ENCODE results near the gene ZSCAN12. TPM values are rescaled to one million over a fixed set of nuclear protein-coding genes. Genes with fewer than 3 reads are reported as not detected.
"Not testable (repeated sequence)": the region's sequence is repeated elsewhere in the genome, so short reads cannot be mapped to it uniquely, and the experiment has no call there.

Gene ZSCAN12
- total and polyA plus RNA-seq, 2 experiments from 2014 or later: 0.88 to 3.1 TPM

GRCh38 chr6:28368522-28368921 lies 31.0 kb downstream of the ZSCAN12 start:
- Histone ChIP-seq H3K36me3 (ENCODE audit: low read depth) (no peaks in the 10 kb centered on the region), H3F3A (ENCODE audit: insufficient read depth) (no peaks in the 10 kb centered on the region), H3K9me2 (ENCODE audit: insufficient read depth) (no peaks in the 10 kb centered on the region), H3K27ac (no peak overlapping the region), H3K79me2 (ENCODE audit: insufficient read depth) (no peaks in the 10 kb centered on the region), H3K27me3 (replicated peaks; ENCODE audit: insufficient read depth) (no peaks in the 10 kb centered on the region), H2AFZ (no peak overlapping the region), H3K4me1 (ENCODE audit: insufficient read depth) (no peaks in the 10 kb centered on the region), H3K4me2 (ENCODE audit: unreplicated experiment) (no peak overlapping the region), H4K20me1 (ENCODE audit: insufficient read depth) (no peaks in the 10 kb centered on the region), H3K9ac (no peak overlapping the region), H3K9me3 (ENCODE audit: low read depth) (no peaks in the 10 kb centered on the region), H3K4me3 (no peak overlapping the region)
- in situ Hi-C loops (cut with MboI): loop anchor here (10.0 to 25.0 kb wide), 2 partner anchors 464 to 1181 kb away; no protein-coding TSS in a partner anchor
- TF ChIP-seq EZH2 (IDR thresholded peaks at IDR 0.05; ENCODE audit: insufficient read depth, poor library complexity, severe bottlenecking) (no peak), EZH2phosphoT487 (IDR thresholded peaks at IDR 0.05; ENCODE audit: insufficient read depth, low read depth) (no peak)
- DNase-seq: no peak
- WGBS, 2 experiments (ENCODE audit: low coverage in 1 of 2, low lambda C conversion rate in 2 of 2, missing lambda C conversion rate in 2 of 2): 84 to 87% methylated on average over 4 of the region's 4 CpGs

- H3K9me3 ChIP-seq (ENCODE audit: low read depth); H3K36me3 ChIP-seq (ENCODE audit: low read depth); H3K79me2 ChIP-seq (ENCODE audit: insufficient read depth); H3K9ac ChIP-seq; H2AFZ ChIP-seq; H3K9me2 ChIP-seq (ENCODE audit: insufficient read depth); H3K27me3 ChIP-seq (replicated peaks; ENCODE audit: insufficient read depth); H3F3A ChIP-seq (ENCODE audit: insufficient read depth); H4K20me1 ChIP-seq (ENCODE audit: insufficient read depth); H3K4me2 ChIP-seq (ENCODE audit: unreplicated experiment); H3K4me1 ChIP-seq (ENCODE audit: insufficient read depth); DNase-seq; H3K4me3 ChIP-seq; H3K27ac ChIP-seq: not testable (repeated sequence)
- 92 to 96% methylated on average over 4 of the region's 4 CpGs for WGBS, 2 experiments (ENCODE audit: low coverage in 1 of 2, low lambda C conversion rate in 2 of 2, missing lambda C conversion rate in 2 of 2)
- in situ Hi-C loops (cut with MboI): loop anchor here (10.0 to 25.0 kb wide), 2 partner anchors 461 to 1178 kb away; no protein-coding TSS in a partner anchor
These were observed 34.0 kb downstream of the ZSCAN12 start for GRCh38 chr6:28365590-28365989.

GRCh38 chr6:28360961-28361360 lies 38.6 kb downstream of the ZSCAN12 start:
- no peak for DNase-seq
- H3K4me3 ChIP-seq: no peak overlapping the region
- 96 to 99% methylated on average over 2 of the region's 2 CpGs for WGBS, 2 experiments (ENCODE audit: low coverage in 1 of 2, low lambda C conversion rate in 2 of 2, missing lambda C conversion rate in 2 of 2)
- H3K27ac ChIP-seq: no peak overlapping the region
- no peaks in the 10 kb centered on the region for H3K27me3 ChIP-seq (replicated peaks; ENCODE audit: insufficient read depth)
- H3K9me3 ChIP-seq (ENCODE audit: low read depth): no peaks in the 10 kb centered on the region
- no peaks in the 10 kb centered on the region; the same call in 1 of the 2 replicates for H3K4me1 ChIP-seq (ENCODE audit: insufficient read depth)
- H4K20me1 ChIP-seq (ENCODE audit: insufficient read depth): no peaks in the 10 kb centered on the region
- no peaks in the 10 kb centered on the region for H3F3A ChIP-seq (ENCODE audit: insufficient read depth)
- no peak overlapping the region for H3K9ac ChIP-seq
- no peaks in the 10 kb centered on the region; the same call in 1 of the 2 replicates for H3K36me3 ChIP-seq (ENCODE audit: low read depth)
- in situ Hi-C loops (cut with MboI): loop anchor here (10.0 to 25.0 kb wide), 2 partner anchors 456 to 1174 kb away; no protein-coding TSS in a partner anchor
- TF ChIP-seq EZH2 (IDR thresholded peaks at IDR 0.05; ENCODE audit: insufficient read depth, poor library complexity, severe bottlenecking): no peak
- TF ChIP-seq EZH2phosphoT487 (IDR thresholded peaks at IDR 0.05; ENCODE audit: insufficient read depth, low read depth): no peak
- no peak overlapping the region for H3K4me2 ChIP-seq (ENCODE audit: unreplicated experiment)
- no peaks in the 10 kb centered on the region for H3K9me2 ChIP-seq (ENCODE audit: insufficient read depth)
- H2AFZ ChIP-seq: no peak overlapping the region
- H3K79me2 ChIP-seq (ENCODE audit: insufficient read depth): no peaks in the 10 kb centered on the region

GRCh38 chr6:28359562-28359961 lies 40.0 kb downstream of the ZSCAN12 start:
- H3K4me3 ChIP-seq; H3K4me1 ChIP-seq (ENCODE audit: insufficient read depth); H3F3A ChIP-seq (ENCODE audit: insufficient read depth); H3K4me2 ChIP-seq (ENCODE audit: unreplicated experiment); H3K79me2 ChIP-seq (ENCODE audit: insufficient read depth); H3K9ac ChIP-seq; H3K9me3 ChIP-seq (ENCODE audit: low read depth); H3K27ac ChIP-seq; H3K27me3 ChIP-seq (replicated peaks; ENCODE audit: insufficient read depth); H3K9me2 ChIP-seq (ENCODE audit: insufficient read depth); DNase-seq; H4K20me1 ChIP-seq (ENCODE audit: insufficient read depth); H2AFZ ChIP-seq; H3K36me3 ChIP-seq (ENCODE audit: low read depth): not testable (repeated sequence)
- in situ Hi-C loops (cut with MboI): loop anchor here (25.0 kb wide), 1 partner anchor 1172 kb away; no protein-coding TSS in a partner anchor
- 92% methylated on average over 16 of the region's 16 CpGs for WGBS, 2 experiments (ENCODE audit: low coverage in 1 of 2, low lambda C conversion rate in 2 of 2, missing lambda C conversion rate in 2 of 2)

- Histone ChIP-seq H3K27me3 (replicated peaks; ENCODE audit: insufficient read depth) (no peaks in the 10 kb centered on the region), H3F3A (ENCODE audit: insufficient read depth) (no peaks in the 10 kb centered on the region; the same call in 1 of the 2 replicates), H3K4me1 (ENCODE audit: insufficient read depth) (peaks cover 4% of the 10 kb centered on the region; the same call in 1 of the 2 replicates), H3K4me3 (no peak overlapping the region), H4K20me1 (ENCODE audit: insufficient read depth) (no peaks in the 10 kb centered on the region), H3K27ac (no peak overlapping the region), H2AFZ (no peak overlapping the region), H3K4me2 (ENCODE audit: unreplicated experiment) (no peak overlapping the region), H3K36me3 (ENCODE audit: low read depth) (no peaks in the 10 kb centered on the region; the same call in 1 of the 2 replicates), H3K9me2 (ENCODE audit: insufficient read depth) (no peaks in the 10 kb centered on the region), H3K79me2 (ENCODE audit: insufficient read depth) (peaks cover 15% of the 10 kb centered on the region), H3K9ac (no peak overlapping the region), H3K9me3 (ENCODE audit: low read depth) (no peaks in the 10 kb centered on the region)
- no peak for DNase-seq
- in situ Hi-C loops (cut with MboI): loop anchor here (25.0 kb wide), 1 partner anchor 1170 kb away; no protein-coding TSS in a partner anchor
- TF ChIP-seq EZH2 (IDR thresholded peaks at IDR 0.05; ENCODE audit: insufficient read depth, poor library complexity, severe bottlenecking): no peak
- TF ChIP-seq EZH2phosphoT487 (IDR thresholded peaks at IDR 0.05; ENCODE audit: insufficient read depth, low read depth): no peak
- WGBS, 2 experiments (ENCODE audit: low coverage in 1 of 2, low lambda C conversion rate in 2 of 2, missing lambda C conversion rate in 2 of 2): 89 to 94% methylated on average over 6 of the region's 6 CpGs
These were observed 42.5 kb downstream of the ZSCAN12 start for GRCh38 chr6:28357036-28357435.
